Measurements from ENCODE around the gene ADAMTS8.

DNA sequence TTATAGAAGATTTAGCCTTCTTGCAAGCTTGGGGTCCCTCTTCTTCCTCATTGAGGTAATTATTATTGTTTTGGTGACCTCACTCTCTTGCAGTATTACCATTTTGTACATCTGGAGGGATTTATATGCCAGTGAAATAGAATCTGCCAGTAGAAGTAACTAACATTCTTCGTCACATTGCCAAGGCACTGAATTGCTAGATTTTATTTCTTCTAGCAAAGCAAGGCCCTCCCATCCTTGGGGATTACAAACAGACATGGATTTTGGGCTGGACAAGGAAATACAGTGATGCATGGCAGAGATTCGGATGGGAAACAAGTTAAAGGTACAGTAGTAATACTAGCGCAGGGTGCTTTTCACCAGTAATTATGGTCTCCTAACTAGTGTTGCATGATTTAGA is 27.9 kb upstream of the ADAMTS8 start:
- TF ChIP-seq, protein P1, sequence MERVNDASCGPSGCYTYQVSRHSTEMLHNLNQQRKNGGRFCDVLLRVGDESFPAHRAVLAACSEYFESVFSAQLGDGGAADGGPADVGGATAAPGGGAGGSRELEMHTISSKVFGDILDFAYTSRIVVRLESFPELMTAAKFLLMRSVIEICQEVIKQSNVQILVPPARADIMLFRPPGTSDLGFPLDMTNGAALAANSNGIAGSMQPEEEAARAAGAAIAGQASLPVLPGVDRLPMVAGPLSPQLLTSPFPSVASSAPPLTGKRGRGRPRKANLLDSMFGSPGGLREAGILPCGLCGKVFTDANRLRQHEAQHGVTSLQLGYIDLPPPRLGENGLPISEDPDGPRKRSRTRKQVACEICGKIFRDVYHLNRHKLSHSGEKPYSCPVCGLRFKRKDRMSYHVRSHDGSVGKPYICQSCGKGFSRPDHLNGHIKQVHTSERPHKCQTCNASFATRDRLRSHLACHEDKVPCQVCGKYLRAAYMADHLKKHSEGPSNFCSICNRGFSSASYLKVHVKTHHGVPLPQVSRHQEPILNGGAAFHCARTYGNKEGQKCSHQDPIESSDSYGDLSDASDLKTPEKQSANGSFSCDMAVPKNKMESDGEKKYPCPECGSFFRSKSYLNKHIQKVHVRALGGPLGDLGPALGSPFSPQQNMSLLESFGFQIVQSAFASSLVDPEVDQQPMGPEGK (CRISPR knock-in tag; IDR thresholded peaks at IDR 0.05; ENCODE audit: borderline replicate concordance), result no peak
- no peak for TF ChIP-seq RARB (CRISPR knock-in tag; IDR thresholded peaks at IDR 0.05)
- no peak for TF ChIP-seq ESRRG (CRISPR knock-in tag; IDR thresholded peaks at IDR 0.05)
- TF ChIP-seq, protein P2, sequence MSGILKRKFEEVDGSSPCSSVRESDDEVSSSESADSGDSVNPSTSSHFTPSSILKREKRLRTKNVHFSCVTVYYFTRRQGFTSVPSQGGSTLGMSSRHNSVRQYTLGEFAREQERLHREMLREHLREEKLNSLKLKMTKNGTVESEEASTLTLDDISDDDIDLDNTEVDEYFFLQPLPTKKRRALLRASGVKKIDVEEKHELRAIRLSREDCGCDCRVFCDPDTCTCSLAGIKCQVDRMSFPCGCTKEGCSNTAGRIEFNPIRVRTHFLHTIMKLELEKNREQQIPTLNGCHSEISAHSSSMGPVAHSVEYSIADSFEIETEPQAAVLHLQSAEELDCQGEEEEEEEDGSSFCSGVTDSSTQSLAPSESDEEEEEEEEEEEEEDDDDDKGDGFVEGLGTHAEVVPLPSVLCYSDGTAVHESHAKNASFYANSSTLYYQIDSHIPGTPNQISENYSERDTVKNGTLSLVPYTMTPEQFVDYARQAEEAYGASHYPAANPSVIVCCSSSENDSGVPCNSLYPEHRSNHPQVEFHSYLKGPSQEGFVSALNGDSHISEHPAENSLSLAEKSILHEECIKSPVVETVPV (CRISPR knock-in tag; IDR thresholded peaks at IDR 0.05), result no peak
- TF ChIP-seq ARNTL (CRISPR knock-in tag; IDR thresholded peaks at IDR 0.05; ENCODE audit: borderline replicate concordance, low read depth), result no peak
- TF ChIP-seq, protein P3, sequence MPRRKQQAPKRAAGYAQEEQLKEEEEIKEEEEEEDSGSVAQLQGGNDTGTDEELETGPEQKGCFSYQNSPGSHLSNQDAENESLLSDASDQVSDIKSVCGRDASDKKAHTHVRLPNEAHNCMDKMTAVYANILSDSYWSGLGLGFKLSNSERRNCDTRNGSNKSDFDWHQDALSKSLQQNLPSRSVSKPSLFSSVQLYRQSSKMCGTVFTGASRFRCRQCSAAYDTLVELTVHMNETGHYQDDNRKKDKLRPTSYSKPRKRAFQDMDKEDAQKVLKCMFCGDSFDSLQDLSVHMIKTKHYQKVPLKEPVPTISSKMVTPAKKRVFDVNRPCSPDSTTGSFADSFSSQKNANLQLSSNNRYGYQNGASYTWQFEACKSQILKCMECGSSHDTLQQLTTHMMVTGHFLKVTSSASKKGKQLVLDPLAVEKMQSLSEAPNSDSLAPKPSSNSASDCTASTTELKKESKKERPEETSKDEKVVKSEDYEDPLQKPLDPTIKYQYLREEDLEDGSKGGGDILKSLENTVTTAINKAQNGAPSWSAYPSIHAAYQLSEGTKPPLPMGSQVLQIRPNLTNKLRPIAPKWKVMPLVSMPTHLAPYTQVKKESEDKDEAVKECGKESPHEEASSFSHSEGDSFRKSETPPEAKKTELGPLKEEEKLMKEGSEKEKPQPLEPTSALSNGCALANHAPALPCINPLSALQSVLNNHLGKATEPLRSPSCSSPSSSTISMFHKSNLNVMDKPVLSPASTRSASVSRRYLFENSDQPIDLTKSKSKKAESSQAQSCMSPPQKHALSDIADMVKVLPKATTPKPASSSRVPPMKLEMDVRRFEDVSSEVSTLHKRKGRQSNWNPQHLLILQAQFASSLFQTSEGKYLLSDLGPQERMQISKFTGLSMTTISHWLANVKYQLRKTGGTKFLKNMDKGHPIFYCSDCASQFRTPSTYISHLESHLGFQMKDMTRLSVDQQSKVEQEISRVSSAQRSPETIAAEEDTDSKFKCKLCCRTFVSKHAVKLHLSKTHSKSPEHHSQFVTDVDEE (CRISPR knock-in tag; IDR thresholded peaks at IDR 0.05), result no peak
- no peak for TF ChIP-seq OSR1 (CRISPR knock-in tag; IDR thresholded peaks at IDR 0.05)
- TF ChIP-seq GLIS3 (CRISPR knock-in tag; IDR thresholded peaks at IDR 0.05), result no peak
- no peak for TF ChIP-seq ZNF70 (CRISPR knock-in tag; IDR thresholded peaks at IDR 0.05)
- TF ChIP-seq PPARA (CRISPR knock-in tag; IDR thresholded peaks at IDR 0.05; ENCODE audit: borderline replicate concordance), result no peak
- no peak for TF ChIP-seq ZC3H10 (CRISPR knock-in tag; IDR thresholded peaks at IDR 0.05)
